ENCODE data around the gene CCL21.
"Not testable (repeated sequence)": the region's sequence is repeated elsewhere in the genome, so short reads cannot be mapped to it uniquely, and the experiment has no call there.

CCL21 gene, protein sequence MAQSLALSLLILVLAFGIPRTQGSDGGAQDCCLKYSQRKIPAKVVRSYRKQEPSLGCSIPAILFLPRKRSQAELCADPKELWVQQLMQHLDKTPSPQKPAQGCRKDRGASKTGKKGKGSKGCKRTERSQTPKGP

DNA sequence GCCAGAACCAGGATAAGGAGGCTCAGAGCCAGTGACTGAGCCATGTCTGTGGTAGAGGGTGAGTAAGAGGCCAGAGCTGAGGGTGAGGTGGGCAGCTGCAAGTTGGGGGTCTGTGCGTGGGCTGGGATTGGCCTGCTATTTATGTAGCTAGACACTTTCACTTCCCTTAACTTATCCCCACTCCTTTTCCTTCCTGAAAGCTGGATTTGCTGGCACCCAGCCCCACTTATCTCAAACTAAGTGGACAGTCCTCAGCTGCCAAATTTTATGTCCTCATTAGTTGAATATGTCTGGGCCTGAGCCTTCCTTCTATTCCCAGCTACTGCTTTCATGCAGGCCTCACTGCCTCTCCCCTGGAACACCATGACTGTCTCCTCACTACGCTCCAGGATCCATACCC is at the start of gene CCL21:
TSS of gene CCL21 (minus strand) at position 114 of the 400 bp plus-strand sequence. CDS start at position 44, 70 bp downstream.
- DNase-seq (ENCODE audit: insufficient read length, low spot score) (no peak), FAIRE-seq (no peak)

DNA sequence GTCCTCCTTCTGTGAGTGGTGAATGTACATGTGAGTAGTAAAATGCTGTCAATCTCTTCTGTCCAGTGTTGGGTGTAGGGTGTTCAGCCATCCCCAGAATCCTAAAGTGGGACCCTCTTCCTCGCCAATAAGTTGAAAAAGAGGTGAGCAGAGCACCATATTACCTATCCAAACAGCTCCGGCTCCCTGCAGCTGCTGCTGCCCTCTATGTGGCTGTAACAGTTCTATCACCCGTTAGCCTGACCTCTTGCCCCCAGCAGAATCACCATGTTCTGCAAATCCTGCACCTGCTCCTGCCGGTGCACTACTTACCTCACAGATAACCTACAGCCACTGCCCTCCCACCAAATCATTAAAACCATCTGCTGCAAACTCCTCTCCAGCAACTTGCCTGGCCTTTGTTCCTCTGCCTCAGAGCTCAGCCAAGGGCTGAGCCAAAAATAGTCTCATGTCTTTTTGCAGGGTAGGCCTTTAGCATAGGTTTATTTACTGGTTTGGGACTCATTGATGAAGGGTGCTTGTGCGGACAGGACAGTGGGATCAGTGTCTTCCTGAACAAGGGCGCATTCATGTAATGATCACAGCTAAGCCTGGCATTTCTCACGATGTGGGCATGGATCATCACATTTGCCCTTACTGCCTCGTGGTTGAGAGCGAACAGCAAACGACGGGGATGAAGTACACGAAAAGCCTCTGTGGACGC is 49.6 kb upstream of the CCL21 start:
- DNase-seq (ENCODE audit: insufficient read length, low spot score) (no peak), FAIRE-seq (no peak)

DNA sequence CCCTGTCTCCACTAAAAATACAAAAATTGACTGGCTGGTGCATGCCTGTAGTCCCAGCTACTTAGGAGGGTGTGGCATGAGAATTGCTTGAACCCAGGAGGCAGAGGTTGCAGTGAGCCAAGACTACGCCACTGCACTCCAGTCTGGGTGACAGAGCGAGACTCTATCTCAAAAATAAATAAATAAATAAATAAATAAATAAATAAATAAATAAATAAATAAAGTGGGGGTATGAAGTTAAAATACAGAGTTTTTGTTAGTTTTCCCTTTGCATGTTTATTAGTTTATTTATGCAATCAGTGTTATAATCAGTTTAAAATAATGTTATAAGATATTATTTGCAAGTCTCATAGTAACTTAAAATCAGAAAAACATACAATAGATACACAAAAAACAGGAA is 40.4 kb upstream of the CCL21 start:
- not testable (repeated sequence) for DNase-seq (ENCODE audit: insufficient read length, low spot score); FAIRE-seq

DNA sequence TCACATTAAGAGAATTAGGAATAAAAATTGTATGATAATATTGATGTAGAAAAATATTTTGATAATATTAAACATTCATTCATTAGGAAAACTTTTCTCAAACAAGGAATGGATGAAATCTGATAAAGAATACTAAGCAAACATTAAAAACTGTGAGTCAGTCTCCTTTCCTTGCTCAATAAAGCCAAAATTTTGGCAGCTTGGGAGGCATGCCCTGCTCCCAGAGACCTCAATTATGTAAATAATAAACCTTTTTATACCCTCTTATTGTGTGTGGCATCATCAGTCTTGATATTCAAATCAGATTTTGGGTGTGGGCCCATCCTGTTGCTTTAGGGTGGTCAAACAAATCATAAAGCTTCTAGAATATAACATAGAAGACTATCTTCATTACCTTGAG is 36.6 kb upstream of the CCL21 start:
- FAIRE-seq: no peak

DNA sequence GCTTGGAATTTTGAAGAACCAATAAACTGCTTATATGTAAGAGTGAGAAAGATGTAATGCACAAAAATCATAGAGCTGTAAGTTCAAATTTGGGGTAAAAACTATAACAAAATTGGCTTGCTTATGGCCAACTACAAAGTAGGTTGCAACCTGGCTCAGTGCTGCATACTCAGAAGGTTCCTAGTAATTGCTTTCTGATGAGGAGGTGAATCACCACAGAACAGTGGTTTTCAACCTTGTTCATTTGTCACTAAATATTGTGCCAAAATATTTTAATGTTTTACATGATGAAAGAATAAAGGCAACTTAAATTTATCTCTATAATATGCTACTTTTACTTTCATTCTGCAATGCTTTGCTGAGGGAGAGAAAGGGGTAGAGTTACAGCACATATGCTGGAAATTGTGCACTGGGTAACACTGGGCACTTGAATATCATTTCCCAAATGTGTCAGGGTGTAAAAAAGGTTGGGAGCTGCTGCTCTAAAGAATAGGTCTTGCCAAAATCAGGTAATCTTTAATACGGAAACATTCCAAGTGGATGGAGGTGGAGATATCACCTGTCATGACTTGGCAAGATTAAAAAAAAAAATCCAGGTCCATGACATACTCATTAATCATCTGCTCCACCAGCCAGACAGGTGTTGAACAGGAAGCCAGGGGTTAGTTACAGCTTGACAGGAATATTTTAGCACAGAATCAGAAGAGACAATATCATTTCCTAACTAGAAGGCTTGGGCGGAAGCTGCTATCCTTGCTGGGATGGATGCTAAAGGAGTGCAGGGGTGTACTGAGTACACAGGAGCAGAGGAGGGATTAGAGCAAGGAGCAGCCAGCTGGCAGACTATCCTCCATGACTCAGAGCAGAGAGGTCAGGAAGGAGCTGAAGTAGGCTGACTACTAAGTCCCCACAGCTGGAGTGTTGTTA is 34.6 kb upstream of the CCL21 start:
- no peak for DNase-seq (ENCODE audit: insufficient read length, low spot score)
- no peak for FAIRE-seq

More for the DNA sequence above, 36.6 kb upstream of the CCL21 start:
- no peak for DNase-seq (ENCODE audit: insufficient read length, low spot score)

DNA sequence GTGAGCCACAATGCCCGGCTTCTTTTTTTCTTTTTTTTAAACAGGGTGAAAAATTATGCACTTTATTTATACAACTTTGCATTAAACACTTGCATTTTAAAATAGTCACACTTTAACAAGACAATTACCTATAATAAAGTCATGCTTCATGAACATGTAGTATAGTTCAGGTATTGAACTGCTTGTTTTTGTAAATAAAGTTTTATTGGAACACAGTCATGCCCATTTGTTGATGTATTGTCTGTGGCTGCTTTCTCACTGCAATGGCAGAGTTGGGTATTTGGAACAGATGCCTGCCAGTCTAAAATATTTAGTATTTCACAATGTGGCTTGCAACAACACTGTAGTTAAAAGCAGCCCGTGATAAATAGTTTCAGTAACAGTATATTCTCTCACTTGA is 32.8 kb upstream of the CCL21 start:
- FAIRE-seq (no peak), DNase-seq (ENCODE audit: insufficient read length, low spot score) (no peak)

DNA sequence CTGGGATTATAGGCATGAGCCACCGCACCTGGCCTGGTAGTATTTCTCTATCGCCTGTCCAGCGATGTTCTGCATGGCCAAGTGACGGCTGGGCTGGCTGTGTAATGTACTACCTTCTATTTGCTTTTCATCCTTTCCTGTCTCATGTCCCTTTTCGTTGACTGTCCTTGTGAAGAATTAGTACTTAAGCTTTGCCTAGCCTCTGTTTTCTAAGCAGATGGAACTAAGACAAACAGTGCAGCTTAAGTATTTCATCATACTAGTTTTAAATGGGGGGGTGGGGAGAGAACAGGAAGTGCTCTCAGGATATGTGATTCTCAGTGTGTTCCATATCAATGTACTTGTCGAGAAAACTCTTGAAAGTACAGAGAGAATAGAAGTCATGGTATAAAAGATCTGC is 31.7 kb upstream of the CCL21 start:
- FAIRE-seq (no peak), DNase-seq (ENCODE audit: insufficient read length, low spot score) (no peak)

DNA sequence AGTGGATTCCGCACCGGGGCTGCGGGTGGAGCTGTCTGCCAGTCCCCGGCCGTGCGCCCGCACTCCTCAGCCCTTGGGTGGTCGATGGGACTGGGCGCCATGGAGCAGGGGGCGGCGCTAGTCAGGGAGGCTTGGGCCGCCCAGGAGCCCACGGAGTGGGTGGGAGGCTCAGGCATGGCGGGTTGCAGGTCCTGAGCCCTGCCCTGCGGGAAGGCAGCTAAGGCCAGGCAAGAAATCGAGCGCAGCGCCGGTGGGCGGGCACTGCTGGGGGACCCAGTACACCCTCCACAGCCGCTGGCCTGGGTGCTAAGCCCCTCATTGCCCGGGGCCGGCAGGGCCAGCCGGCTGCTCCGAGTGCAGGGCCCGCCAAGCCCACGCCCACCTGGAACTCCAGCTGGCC is 30.2 kb upstream of the CCL21 start:
- FAIRE-seq; DNase-seq (ENCODE audit: insufficient read length, low spot score): not testable (repeated sequence)

DNA sequence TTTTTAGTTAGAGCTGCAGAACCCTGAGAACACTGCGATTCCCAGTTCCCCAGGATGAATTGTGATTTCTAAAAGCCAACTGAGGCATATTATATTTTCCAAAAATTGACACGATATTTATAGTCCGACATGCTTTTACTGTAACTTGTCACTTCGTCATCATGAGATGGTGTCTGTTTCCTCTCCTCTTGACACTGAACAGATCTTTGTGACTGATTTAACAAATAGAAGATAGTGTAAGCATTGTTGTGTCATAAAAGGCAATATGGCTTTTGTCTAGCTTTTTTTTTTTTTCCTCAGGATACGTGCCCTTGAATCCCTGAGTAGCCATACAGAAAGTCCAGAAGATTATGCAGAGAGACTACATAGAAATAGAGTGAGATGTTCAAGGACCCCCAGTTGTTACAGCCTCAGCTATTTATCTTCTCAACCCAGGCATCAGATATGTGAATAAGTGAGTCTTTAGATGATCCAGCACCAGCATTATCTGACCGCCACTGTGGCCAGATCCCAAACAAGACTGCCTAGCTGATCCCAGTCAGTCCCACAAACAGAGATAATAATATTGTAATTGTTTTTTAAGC is 27.8 kb upstream of the CCL21 start:
- DNase-seq (ENCODE audit: insufficient read length, low spot score): no peak
- no peak for FAIRE-seq

DNA sequence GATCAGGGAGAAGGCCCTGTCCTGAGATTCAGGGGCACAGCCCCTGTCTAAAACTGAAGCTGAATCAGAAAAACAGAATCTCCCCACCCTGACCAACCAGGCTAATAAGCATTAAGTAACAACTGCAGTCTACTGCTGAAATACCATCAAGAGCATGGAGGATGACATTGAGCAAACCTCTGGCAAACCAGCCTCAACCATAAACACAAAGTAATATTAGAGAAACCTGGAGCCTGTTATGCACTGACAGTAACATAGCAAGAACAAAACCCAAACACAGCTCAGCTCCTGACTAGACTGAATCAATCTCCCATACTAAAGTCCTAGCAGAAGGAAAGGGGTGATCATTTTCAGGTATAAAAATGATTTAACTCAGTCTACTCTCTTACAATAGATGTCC is 24.8 kb upstream of the CCL21 start:
- no peak for FAIRE-seq
- no peak for DNase-seq (ENCODE audit: insufficient read length, low spot score)

DNA sequence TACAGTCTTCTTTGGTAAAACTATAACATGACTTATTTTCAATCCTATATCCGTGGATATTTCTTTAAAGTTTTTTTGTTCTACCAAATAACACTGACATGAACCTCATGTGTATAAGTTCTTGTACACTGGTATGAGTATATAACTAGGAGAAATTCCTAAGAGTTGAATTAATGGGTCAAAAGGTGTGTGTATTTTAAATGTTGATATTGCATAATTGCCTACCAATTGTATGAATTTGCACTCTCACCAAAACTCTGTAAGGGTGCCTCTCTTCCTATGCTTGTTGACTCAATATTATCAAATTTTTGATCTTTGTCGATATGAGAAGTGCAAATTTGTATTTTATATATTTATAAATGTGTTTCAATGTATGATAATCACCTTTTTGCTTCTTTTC is 22.9 kb upstream of the CCL21 start:
- FAIRE-seq: no peak
- no peak for DNase-seq (ENCODE audit: insufficient read length, low spot score)

DNA sequence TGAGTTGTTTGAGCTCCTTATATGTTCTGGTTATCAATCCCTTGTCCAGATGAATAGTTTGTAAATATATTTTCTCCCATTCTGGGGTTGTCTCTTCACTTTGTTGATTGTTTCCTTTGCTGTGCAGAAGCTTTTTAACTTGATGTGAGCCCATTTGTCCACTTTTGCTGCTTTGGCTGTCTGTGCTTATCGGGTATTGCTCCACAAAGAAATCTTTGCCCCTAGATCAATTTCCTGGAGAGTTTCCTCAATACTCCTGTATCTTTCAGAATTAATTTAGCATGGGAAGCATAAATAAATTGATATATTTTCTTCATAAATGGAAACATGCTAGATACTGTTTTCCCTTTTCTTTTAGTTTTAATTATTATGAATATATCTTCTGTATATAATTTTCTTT is 22.5 kb upstream of the CCL21 start:
- DNase-seq (ENCODE audit: insufficient read length, low spot score) (no peak), FAIRE-seq (no peak)

DNA sequence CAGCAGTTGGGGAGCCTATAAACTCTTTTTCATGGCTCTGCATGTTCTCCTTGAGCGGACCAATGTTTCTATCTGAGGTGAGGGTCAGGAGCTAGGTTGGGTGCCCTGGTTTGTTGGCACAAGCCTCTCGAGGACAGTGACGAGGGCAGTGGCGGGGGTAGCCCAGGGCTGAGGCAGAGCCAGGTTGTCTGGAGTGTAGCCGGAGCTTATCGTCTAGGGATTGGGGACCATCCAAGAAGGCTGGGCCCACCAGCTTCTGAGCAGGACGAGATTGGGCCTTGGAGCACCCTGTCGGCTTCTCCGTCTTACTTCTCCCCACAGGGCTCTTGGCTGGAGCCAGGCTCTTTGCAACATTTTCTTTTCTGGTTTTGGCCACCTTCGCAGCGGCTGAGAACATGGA is 13.2 kb upstream of the CCL21 start:
- no peak for DNase-seq (ENCODE audit: insufficient read length, low spot score)
- no peak for FAIRE-seq

DNA sequence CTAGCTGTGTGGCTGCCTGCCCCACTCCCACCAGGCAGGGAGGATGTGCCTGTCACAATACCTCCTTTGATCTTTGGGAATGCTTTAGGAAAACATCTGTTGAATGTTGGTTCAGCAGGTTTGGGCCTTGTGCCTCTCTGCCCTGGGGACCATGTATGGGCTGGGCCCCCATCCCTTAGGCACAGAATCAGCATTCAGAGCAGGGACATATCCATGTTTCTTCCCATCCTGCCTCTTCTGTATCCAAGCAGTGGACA is 9.8 kb upstream of the CCL21 start:
- not testable (repeated sequence) for DNase-seq (ENCODE audit: insufficient read length, low spot score); FAIRE-seq

DNA sequence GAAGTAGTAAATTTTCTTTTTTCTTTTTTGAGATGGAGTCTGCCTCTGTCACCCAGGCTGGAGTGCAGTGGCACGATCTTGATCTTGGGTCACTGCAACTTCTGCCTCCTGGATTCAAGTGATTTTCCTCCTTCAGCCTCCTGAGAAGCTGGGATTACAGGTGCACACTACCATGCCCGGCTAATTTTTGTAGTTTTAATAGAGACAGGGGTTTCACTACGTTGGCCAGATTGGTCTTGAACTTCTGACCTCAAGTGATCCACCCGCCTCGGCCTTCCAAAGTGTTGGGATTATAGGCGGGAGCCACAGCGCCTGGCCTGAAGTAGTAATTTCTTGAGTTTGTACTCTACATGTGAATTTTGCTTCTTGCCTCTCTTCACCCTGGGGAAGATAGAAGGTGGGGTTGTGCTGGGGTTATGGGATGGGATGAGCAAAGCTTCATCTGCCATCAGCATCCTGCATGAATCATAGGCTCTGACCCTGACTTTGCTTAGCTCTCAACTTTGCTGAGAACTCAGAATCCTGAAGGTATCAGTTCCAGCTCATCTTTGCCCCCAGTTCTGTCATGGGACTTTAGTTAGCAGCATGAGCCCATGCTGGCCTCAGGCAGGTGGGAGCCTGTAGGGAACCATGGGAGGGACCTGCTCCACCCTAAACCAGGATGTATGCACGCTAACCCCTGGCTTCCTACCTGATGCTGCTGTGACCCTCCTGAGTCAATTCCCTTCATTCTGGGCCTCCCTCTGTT is 9.3 kb upstream of the CCL21 start:
- DNase-seq (ENCODE audit: insufficient read length, low spot score) (no peak), FAIRE-seq (no peak)

DNA sequence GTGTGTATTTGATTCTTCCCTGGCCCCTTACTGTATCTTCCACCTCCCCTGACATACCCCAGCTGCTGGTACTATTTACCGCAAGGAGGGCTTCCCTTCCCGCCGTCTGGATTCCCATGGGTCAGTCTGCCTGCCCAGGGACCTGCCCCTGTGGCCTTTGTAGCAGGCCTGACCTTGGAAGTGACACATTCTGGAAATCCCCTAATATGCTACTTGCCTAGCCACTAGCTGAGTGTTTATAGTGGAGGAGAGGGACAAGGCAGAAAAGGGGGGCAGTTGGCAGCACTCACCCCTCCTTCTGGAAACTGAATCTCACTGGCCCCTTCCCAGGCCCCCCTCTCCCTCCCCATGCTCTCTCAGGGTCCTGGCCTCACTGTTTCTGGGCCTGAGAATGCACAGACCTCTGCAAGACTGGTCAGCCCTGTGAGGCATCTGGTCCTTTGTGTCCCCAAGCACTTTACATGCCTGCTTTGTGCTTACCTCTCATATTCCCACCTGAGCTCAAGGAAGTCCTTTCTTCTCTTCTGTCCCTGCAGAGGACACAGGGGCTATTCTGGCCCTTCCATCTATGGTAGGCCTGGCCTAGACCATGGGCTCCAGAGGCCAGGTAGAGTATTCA is 8.2 kb upstream of the CCL21 start:
- no peak for DNase-seq (ENCODE audit: insufficient read length, low spot score)
- no peak for FAIRE-seq

DNA sequence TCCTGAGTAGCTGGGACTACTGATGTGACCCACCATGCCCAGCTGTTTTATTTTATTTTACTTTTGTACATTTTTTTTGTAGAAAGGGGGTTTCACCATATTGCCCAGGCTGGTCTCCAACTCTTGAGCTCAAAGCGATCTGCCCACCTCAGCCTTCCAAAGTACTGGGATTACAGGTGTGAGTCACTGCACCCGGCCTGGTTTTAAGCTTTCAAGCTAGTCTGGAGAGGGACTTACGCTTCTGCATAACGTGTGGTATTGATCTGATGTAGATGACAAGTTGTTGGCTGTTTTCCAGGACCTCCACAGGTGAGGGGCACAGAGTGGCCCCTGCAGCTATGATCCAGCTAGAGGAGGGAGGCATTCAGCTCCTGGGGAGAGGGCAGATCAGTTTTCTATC is 6.8 kb upstream of the CCL21 start:
- FAIRE-seq (no peak), DNase-seq (ENCODE audit: insufficient read length, low spot score) (no peak)

DNA sequence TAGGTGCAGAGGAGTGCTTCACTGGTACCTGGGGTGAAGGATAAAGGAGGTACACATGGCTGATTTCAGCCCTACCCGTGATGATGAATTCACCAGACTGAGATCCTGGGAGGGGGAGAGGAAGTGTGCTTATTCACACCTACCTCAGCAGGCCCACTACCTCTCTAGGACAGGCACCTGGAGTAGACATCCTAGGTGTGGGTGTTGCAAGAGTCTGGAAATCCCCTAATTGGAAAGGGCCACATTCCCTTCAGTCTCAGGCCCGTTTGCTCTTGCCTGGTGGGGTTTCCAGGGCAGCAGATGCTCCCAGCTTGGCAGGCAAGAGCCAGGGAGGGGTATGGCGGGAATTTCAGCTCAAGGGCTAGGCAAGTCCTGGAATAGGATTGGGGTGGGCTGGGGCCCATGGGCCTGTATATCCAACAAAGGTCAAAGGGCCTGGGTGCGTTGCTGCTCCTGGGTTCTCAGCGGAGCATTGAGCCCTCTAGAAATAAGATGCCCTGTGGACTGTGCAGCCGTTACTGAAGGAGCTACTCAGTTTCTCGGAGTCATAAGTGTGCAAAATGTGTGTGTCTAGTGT is 5.8 kb upstream of the CCL21 start:
- FAIRE-seq: no peak
- no peak for DNase-seq (ENCODE audit: insufficient read length, low spot score)

DNA sequence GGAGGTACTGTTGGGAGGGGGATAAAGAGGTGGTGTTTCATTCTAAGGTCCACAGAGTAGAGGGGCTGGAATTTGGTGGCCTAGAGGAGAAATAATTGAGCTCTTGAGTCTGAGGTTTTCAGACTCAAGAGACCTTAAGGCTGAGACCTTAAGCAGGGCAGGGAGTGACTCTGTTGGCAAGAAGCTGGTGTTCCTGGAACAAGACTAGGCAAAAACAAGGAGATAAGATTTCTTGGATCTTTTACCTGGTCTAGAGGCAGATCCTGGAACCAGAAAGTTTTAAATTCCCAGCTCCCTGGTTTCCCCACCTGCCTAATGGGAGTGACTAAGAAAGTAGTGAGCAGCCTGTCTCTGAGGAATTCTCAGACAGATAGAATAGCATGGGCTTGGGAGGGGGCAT is 4.1 kb upstream of the CCL21 start:
- DNase-seq (ENCODE audit: insufficient read length, low spot score) (no peak), FAIRE-seq (no peak)

DNA sequence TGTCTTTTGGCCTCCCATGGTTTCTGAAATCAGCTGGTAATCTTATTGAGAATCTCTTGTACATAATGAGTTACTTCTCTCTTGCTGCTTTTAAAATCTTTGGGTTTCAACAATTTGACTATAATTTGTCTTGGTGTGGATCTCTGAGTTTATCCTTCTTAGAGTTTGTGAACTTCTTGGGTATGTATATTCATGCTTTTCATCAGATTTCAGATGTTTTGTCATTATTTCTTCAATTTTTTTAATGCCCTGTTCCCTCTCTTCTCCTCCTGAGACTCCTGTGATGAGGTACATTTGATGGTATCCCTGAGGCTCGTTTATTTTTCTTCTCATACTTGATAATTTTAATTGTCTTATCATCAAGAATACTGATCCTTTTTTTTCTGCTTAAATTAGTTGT is 2.2 kb upstream of the CCL21 start:
- DNase-seq (ENCODE audit: insufficient read length, low spot score) (no peak), FAIRE-seq (no peak)

Measured in GM19239 (cell line).